Measurements from ENCODE around the gene BIN1.

- TF ChIP-seq, protein P1, sequence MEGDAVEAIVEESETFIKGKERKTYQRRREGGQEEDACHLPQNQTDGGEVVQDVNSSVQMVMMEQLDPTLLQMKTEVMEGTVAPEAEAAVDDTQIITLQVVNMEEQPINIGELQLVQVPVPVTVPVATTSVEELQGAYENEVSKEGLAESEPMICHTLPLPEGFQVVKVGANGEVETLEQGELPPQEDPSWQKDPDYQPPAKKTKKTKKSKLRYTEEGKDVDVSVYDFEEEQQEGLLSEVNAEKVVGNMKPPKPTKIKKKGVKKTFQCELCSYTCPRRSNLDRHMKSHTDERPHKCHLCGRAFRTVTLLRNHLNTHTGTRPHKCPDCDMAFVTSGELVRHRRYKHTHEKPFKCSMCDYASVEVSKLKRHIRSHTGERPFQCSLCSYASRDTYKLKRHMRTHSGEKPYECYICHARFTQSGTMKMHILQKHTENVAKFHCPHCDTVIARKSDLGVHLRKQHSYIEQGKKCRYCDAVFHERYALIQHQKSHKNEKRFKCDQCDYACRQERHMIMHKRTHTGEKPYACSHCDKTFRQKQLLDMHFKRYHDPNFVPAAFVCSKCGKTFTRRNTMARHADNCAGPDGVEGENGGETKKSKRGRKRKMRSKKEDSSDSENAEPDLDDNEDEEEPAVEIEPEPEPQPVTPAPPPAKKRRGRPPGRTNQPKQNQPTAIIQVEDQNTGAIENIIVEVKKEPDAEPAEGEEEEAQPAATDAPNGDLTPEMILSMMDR (IDR thresholded peaks at IDR 0.05; ENCODE audit: borderline replicate concordance, extremely low read depth, low read length, poor library complexity, severe bottlenecking) = no peak
- no peak for TF ChIP-seq EZH2 (IDR thresholded peaks at IDR 0.05; ENCODE audit: borderline replicate concordance, low read depth, low read length, severe bottlenecking)
Measured at GRCh38 chr2:127081826-127082633, 24.9 kb downstream of the BIN1 start.

Data from DND-41 (cell line).